Fibroblast of skin of scalp (primary cell): Measurements from ENCODE around the gene GAREM1.
A peak's percentile ranks its signal among the peaks of the same experiment; 100 is the strongest.

Experiments
- DNase-seq: peaks from one replicate; pipeline ENCODE4 v3.0.0-alpha.2; 2013

GAREM1 gene

DNA sequence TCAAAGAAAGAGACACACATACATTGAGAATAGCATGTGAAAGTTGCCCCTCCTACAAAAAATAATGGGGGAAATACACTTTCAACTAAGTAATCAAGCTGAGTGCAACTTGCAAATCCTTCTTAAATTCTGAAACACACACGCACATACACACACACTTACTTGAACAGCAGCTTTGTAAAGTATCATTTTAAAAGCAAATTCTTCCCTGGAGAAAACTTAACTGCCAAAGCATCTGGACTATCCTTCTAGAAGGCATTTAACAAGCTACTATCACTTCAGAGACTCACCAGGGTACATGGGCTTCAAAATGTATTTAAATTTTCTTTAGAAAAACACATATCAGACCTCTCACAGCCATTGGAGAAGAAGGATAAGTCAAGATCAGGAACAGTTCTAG is 15.3 kb downstream of the GAREM1 start:
- DNase-seq = no peak

DNA sequence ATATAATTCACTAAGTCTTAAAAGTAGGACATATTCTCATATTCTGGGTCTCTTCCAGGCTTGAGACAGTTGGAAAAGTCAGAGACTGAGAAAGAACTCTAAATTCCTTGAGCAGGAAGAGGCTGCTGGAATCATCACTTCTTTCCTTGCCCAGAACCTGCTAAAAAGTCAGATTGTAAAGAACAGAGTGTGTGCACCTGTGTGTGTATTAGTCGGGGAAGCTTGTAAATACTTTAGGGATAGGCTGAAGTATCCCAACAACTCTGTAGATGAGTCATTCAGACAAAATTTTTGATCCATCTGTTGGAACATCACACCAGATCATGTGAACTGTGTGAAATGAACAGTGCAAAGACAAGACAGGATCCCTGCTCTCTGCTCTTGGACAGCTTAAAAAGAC is 16.1 kb downstream of the GAREM1 start:
- no peak for DNase-seq

GRCh38 chr18:32450874-32451273 is 19.8 kb downstream of the GAREM1 start:
- DNase-seq = no peak

DNA sequence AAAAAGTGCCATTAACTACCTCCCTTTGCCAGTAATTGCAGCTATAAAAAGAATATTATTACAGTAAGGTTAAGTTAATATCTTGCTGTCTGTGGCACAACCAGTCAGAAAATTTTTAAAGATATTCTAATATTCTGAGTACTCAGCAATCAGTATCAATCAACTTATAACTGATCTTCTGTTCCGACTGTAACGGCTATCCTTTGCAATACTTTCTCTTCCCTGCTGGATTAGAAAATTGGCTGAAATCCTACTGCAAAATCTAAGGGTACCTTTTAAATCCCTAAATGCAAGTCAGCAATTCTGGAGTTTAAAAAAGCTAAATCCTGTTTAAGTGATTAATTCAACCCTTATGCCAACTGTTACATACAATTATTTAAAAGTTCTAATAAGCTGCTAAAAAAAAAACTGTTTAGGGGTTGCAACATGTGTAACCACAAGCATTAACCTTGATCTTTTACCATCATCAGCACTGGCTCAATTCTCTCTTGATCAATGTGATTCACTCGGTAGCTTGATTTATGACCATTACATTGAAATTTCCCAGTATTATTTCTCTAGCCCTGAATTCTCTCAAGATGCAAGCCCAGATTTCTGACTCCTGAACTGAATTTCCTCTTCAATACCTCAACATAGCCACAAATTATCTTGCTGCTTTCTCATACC is 20.5 kb downstream of the GAREM1 start:
- DNase-seq = no peak

DNA sequence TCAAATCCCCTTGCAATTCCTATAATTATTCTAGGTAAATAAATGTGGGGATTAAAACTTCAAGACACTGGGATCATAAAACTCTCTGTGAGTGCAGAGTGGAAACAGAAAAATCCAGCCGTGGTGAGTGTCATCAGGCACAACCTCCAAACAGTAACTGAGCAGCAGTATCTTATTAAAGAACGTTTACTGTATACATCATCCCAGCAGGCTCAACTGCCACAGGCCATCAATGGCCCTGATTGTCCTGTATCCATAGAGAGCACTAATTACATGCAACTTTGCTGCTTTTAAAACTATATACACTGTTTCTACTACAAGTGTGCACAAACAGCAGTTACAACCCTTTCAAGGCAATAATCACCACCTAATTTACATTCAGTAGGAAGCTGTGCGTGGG is 23.9 kb downstream of the GAREM1 start:
- DNase-seq = no peak

GRCh38 chr18:32445846-32446245 is 24.8 kb downstream of the GAREM1 start:
- DNase-seq = no peak

DNA sequence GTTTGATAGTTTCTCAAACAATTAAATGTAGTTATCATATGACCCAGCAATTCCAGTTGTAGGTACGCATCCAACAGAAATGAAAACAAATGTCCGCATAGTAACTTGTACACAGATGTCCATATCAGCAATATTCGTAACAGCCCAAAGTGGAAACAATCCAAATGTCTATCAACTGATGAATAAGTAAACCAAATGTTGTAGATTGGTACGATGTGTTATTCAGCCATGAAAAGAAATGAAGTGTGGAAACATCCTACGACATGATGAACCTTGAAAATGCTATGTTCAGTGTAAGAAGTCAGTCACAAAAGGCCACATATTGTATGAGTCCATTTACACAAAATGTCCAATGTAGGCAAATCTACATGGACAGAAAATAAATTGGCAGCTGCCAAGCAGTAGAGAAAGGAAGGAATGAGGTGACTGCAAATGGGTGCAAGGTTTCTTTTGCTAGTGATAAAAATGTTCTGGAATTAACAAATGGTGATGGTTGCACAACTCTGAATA is 26.9 kb downstream of the GAREM1 start:
- DNase-seq = no peak

DNA sequence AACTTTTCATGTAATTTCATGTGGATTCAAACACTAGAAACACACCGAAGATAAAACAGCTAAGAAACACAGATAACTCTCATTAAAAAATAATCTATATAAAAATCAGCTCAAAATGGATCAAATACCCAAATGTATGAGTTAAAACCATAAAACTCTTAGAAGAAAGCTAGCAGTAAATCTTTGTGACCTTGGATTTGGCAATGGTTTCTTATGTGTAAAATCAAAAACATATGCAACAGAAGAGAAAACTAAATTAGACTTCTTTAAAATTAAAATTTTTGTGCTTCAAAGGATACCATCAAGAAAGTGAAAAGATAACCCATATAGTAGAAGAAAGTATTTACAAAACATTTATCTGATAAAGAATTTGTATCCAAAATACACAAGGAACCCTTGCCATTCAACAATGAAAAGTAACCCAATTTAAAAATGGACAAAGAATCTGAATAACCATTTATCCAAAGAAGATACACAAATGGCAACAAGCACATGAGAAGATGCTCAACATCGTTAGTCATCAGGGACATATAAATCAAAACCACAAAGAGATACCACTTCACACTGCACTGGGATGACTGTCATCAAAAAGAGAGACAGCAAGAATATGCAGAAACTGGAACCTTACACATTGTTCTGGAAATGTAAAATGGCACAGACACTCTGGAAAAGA is 27.5 kb downstream of the GAREM1 start:
- DNase-seq = peak; percentile 20

GRCh38 chr18:32442575-32442974 is 28.1 kb downstream of the GAREM1 start:
- no peak for DNase-seq

DNA sequence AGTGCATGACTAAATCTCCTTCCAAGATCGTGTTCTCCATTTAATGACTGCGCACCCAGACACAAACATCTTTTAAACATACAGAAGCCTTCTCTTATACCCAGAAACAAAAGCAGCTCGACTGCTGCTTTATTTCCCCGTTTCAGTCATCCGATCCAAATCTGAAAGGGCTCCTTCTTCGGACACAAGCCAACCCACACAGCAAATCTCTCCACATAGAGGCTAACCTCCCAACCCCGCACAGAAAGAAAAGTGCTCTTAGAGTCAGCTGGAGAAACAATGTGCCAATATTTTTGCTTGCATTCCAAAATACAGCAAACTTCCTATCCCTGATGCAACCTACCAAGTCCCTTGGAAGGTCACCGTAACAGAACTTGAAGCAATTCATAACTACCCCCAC is 29.1 kb downstream of the GAREM1 start:
- DNase-seq = no peak

- no peak for DNase-seq
Measured at GRCh38 chr18:32440518-32440917, 30.2 kb downstream of the GAREM1 start.

DNA sequence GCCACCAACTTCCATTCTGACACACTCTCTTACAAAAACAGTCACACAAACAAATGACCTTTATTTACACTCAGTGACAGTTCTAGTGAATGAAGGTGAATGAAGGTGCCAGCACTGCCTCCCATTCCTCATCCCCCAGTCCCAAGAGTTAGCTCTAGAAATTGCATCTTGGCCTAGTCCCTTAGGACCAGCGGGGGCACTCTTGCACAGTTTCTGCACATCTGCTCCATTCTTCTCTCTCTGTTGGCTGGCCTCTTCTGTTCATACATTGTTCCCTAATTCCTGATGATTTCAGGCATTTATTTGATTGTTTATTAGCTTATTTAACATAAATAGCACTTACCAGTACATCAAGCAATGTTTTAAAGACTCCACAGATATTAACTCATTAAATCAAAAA is 30.9 kb downstream of the GAREM1 start:
- no peak for DNase-seq

DNA sequence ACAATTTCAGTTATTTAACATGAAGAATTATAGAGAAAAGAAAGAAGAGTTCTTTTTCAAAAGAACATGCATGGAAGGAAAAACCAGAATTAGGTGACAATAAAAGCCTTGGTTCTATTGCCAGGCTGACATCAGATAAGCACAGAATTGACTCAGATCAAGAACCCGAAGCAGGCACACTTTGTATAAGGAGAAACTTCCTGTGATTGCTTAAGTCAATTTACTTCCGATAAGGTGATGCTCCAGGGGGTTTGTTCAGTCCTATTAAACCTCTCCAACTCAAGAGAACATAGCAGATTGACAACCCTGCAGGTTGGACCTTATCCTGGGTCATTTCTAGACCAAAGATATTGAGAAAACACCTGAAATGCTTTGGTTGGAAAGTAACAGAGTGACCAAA is 31.4 kb downstream of the GAREM1 start:
- DNase-seq = no peak

DNA sequence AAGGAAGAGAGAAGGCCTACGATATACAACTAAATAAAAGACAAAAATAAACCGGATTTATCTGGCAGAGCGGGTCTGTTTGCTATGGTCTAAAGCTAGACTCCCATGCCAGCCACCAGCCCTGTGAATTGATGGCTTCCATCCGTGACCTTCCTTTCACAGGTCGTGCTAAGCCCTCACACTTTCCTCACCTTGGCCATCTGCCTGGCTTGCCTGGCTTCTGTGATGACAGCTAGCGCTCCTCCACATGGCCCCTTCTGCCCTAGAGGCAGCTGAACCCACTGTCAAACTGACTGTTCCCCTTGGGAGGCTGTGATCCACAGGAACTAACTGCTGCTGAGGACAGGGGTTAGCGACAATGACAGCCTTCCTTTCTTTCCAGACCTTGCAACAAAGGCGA is 32.5 kb downstream of the GAREM1 start:
- DNase-seq = no peak

GRCh38 chr18:32437100-32437834 is 33.4 kb downstream of the GAREM1 start:
- DNase-seq = no peak

DNA sequence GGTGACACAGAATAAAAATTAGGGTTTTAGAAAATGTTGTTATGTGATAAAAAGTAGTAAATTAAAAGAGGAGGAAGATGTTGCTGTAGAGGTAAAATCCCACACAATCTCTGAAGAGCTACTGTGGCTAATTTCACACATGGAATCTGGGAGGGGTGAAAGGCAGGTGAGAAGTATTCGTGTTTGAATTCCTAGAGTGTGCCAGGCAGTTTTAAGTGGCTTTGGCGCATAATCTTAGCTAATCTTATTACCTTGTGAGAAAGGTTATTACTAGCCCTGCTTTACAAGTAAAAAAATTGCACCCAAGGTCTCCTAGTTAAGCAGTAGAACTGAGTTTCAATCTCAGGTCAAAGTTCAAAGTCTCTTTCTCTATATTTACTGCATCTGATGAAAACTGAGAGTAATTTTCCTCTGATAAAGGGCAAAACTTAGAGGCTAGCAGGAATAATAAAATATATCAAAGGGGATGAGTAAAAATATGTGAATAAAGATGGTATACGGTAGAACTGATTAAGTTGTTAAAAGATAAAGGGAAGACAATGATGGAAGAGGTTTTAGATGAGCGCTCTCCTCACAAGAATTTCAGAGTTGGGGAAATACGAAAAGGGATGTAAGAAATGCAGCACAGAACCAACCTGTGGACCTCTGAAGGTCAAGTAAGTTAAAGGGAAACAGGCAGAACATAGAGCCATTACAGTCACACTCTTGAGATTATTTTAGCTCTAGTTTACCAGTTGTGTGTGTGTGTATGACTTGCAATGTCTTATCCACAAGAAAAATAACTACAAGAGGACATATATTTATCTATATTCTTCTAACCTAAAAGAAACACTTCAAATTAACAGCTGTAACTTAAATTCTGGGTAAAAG is 34.8 kb downstream of the GAREM1 start:
- DNase-seq = no peak

- no peak for DNase-seq
Measured at GRCh38 chr18:32431753-32432152, 38.9 kb downstream of the GAREM1 start.

DNA sequence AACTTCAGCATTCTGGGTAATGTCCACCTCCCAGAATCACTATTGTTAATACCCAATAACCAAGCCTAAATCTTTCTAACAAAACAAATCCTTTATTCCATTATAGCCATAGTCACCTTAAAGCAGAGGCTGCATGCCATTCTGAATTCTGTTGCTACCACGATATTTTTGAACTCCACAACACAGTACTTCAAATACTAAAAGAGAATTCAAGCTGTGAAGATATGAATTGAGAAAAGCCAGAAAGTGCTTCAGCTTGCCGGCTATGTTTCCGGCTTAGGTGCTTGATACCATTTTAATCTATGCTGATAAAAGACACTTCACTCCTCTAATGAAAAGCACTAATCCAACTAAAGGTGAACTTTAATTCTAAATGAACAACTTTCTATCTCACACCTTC is 41.3 kb downstream of the GAREM1 start:
- DNase-seq = no peak

DNA sequence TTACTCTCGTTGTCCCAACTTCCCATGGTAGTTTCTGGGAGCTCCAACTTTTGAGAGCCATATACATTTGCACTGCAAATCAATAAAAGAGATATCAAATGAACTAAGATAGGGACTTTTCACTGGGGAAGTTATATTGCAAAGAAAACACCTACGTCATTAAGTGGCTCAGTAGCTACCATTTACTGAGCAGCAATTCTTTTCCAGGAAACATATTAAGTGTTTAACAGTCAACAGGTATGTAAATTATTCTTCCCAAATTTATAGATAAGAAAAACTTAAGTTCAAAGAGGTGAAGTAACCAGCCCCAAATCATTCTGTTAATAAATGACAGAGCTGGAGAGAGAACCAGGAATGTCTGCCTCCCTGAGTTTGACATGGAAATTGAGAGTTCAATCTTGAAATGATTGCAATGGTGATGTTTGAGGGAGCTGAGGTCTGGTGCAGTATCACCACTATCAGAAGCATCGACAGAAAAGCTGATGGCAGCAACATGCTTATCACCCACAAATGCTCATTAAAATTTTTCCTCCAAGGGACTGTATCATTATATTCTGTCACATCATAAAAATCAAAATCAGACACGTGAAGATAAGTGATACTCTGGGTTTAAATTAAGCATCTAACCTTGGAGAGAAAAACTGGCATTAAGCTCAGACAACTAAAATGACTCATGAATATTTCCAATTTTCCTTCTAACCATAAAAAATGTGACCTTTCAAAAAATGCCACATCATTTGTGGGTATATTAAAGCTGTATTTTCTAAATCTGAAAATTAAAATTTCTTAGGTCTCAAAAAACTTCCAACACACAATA is 43.4 kb downstream of the GAREM1 start:
- DNase-seq = peak; percentile 53

DNA sequence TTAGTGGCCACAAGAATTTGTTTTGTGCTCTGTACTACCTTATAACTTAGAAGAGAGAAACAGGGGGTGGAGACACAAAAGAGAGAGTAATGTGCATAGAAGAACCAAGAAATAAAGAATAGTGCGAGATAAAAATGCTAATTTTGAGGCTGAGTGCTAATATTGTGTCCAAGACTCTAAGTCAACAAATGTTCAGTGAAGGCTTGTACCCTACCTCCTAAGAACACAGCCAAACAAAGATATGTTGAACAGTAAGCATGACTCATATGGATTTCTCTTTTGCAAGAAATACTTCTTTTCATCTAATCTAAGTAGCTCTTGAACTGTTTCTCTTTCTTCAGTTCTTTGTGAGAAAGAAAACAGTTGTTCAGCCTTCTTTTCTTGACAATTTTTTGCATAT is 45.2 kb downstream of the GAREM1 start:
- DNase-seq = peak; percentile 44

- no peak for DNase-seq
Measured at GRCh38 chr18:32424696-32425095, 46.0 kb downstream of the GAREM1 start.
